NCI-H526 treated with DMSO at 0.1 percent for 48 hours (cell line): ENCODE measurements around the gene TMPRSS15.

Source experiments
- DNase-seq: peaks from one replicate; lab custom pipeline; 2025; lab: John Stamatoyannopoulos, UW

TMPRSS15 gene

GRCh38 chr21:18244671-18245463 lies 158.7 kb downstream of the TMPRSS15 start, which contains the start of gene CHODL:
TSS of gene CHODL (plus strand) at chr21:18244833. CDS start at chr21:18245224, 391 bp downstream.
- DNase-seq = no peak

GRCh38 chr21:18235545-18235944 lies 168.0 kb downstream of the TMPRSS15 start:
- DNase-seq = no peak

- no peak for DNase-seq
Observed at GRCh38 chr21:18228060-18228739, 175.4 kb downstream of the TMPRSS15 start.

- no peak for DNase-seq
Observed at GRCh38 chr21:18222346-18222745, 181.2 kb downstream of the TMPRSS15 start.

- no peak for DNase-seq
Observed at GRCh38 chr21:18220498-18220897, 183.1 kb downstream of the TMPRSS15 start.
